ENCODE results near the gene ARF3.

ARF3 gene

DNA sequence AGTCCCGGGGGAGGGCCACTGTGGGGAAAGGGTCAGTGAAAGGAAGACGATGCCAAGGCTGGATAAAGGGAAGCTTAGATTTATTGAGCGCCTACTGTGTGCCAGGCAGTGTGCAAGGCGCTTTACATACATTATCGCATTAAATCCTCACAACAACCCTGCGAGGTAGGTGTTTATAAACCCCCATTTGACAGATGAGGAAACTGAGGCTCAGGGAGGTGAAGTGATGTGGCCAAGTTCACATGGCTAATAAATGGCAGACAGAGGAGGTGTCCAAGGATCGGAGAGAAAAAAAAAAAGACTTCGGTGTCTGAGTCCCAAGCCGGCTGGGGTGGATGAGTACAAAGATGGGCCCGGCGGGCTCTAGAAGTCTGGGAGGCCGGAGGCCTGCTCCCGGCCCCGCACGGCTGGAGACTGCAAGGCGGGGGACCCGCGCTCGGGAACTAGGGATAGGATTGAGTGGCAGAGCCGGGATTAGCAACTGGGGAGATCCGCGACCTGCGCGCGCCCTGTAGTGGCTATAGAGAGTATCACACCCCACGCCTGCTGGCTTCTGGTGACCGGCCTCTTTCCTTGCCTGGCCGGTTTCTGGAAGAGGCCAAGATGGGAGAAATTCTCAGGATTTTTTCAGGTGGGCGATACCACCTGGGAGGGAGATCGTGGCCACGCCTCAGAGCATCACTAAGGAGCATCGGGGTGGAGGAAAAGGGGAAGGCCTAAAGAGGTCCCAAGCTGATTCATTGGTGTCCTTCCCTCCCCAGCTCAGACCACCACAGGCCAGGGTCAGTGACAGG, 38.0 kb upstream of the ARF3 start:
- Histone ChIP-seq H3K4me1 (ENCODE audit: control insufficient read depth, insufficient read depth, low read depth, low read length) (peaks cover 31% of the 10 kb centered on the region), H3K4me2 (ENCODE audit: low read length, poor library complexity, severe bottlenecking) (peak overlapping the region; percentile 55), H2BK120ac (ENCODE audit: low read depth, low read length) (no peak overlapping the region), H3K4ac (ENCODE audit: low read depth in 1 of 2, low read length in 2 of 2) (no peak overlapping the region), H3K9ac (ENCODE audit: low read length) (peak overlapping the region; percentile 50), H2BK12ac (ENCODE audit: low read length in 2 of 2) (no peak overlapping the region), H3K14ac (ENCODE audit: low read length in 2 of 2) (no peak overlapping the region), H4K8ac (ENCODE audit: low read length) (no peak overlapping the region), H2AFZ (ENCODE audit: low read depth, low read length) (no peak overlapping the region), H3K79me1 (replicated peaks; ENCODE audit: low read length, poor library complexity, severe bottlenecking) (no peaks in the 10 kb centered on the region), H3K4me3 (ENCODE audit: insufficient read depth in 1 of 2, low read depth in 1 of 2, low read length in 2 of 2) (peak overlapping the region in 1 of 2 experiments; percentile 61), H3K9me3 (ENCODE audit: control insufficient read depth, low read length) (no peaks in the 10 kb centered on the region), H4K91ac (ENCODE audit: low read length) (no peak overlapping the region), H3K27ac (ENCODE audit: low read length, poor library complexity, severe bottlenecking) (no peak overlapping the region), H3K23ac (ENCODE audit: low read length in 2 of 2) (no peak overlapping the region), H2BK15ac (ENCODE audit: low read depth, poor library complexity, severe bottlenecking) (no peak overlapping the region), H2AK5ac (ENCODE audit: low read length, severe bottlenecking) (no peak overlapping the region), H3K27me3 (ENCODE audit: control insufficient read depth in 1 of 2, insufficient read depth in 1 of 2, low read length in 2 of 2) (peaks cover 55 to 62% of the 10 kb centered on the region in 2 experiments), H3K36me3 (ENCODE audit: control insufficient read depth in 1 of 2, insufficient read depth in 2 of 2, low read depth in 1 of 2, low read length in 2 of 2) (peaks cover 1 to 3% of the 10 kb centered on the region in 2 experiments), H2BK5ac (ENCODE audit: low read depth, low read length, poor library complexity, severe bottlenecking) (no peak overlapping the region), H3K18ac (ENCODE audit: low read depth in 1 of 2, low read length in 2 of 2) (no peak overlapping the region)
- 2% methylated on average over 27 of the region's 32 CpGs for WGBS
- DNase-seq, result peak; percentile 85

DNA sequence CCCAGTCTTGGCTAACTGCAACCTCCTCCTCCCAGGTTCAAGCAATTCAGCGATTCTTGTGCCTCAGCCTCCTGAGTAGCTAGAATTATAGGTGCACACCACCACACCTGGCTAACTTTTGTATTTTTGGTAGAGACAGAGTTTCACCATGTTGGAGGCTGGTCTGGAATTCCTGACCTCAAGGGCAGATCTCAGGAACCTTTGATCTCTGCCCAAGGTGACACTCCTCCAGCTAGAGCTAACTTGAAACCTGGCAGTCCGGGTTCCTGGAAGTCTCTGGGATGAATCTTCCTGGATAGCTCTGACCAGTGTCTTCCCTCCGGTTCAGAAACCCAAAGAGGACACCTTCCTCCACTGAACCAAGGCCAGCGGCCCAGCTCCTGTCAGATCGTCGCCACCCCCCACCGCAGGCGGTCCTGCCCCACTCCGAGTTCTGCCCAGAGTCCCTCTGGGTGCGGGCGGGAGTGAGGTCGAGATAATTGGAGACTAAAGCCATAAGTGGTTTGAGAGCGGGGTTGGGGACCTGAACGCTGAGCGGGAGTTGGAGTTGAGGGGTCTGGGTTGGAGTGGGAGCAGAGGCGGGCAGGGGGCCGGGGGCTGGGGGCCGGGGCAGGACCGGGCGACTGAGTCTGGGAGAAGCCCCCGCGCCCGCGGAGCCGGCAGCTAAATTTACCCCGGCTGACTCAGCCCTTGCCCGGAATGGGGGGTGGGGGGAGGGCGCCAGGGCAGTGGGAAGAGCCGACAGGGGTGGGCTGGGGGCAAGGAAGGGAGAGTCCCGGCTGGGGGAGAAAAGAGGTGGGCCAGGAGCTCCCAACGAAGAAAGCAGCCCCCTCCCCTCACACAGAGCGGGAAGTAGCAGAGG, 37.2 kb upstream of the ARF3 start:
- H3K9ac ChIP-seq (ENCODE audit: low read length), result peak overlapping the region; percentile 50
- no peak overlapping the region for H2BK12ac ChIP-seq (ENCODE audit: low read length in 2 of 2)
- no peak overlapping the region for H3K4me2 ChIP-seq (ENCODE audit: low read length, poor library complexity, severe bottlenecking)
- peaks cover 24% of the 10 kb centered on the region for H3K4me1 ChIP-seq (ENCODE audit: control insufficient read depth, insufficient read depth, low read depth, low read length)
- no peak overlapping the region for H2AFZ ChIP-seq (ENCODE audit: low read depth, low read length)
- no peak overlapping the region for H2BK120ac ChIP-seq (ENCODE audit: low read depth, low read length)
- no peak overlapping the region for H3K23ac ChIP-seq (ENCODE audit: low read length in 2 of 2)
- H3K4me3 ChIP-seq (ENCODE audit: insufficient read depth in 1 of 2, low read depth in 1 of 2, low read length in 2 of 2), result peak overlapping the region in 1 of 2 experiments; percentile 61
- H3K9me3 ChIP-seq (ENCODE audit: control insufficient read depth, low read length), result no peaks in the 10 kb centered on the region
- 19% methylated on average over 19 of the region's 32 CpGs for WGBS
- no peak overlapping the region for H4K91ac ChIP-seq (ENCODE audit: low read length)
- no peaks in the 10 kb centered on the region for H3K36me3 ChIP-seq (ENCODE audit: control insufficient read depth in 1 of 2, insufficient read depth in 2 of 2, low read depth in 1 of 2, low read length in 2 of 2)
- H3K14ac ChIP-seq (ENCODE audit: low read length in 2 of 2), result no peak overlapping the region
- no peak overlapping the region for H3K27ac ChIP-seq (ENCODE audit: low read length, poor library complexity, severe bottlenecking)
- no peak for DNase-seq
- no peak overlapping the region for H4K8ac ChIP-seq (ENCODE audit: low read length)
- no peak overlapping the region for H2BK15ac ChIP-seq (ENCODE audit: low read depth, poor library complexity, severe bottlenecking)
- no peak overlapping the region for H3K18ac ChIP-seq (ENCODE audit: low read depth in 1 of 2, low read length in 2 of 2)
- H3K79me1 ChIP-seq (replicated peaks; ENCODE audit: low read length, poor library complexity, severe bottlenecking), result no peaks in the 10 kb centered on the region
- no peak overlapping the region for H2AK5ac ChIP-seq (ENCODE audit: low read length, severe bottlenecking)
- no peak overlapping the region for H2BK5ac ChIP-seq (ENCODE audit: low read depth, low read length, poor library complexity, severe bottlenecking)
- no peak overlapping the region for H3K4ac ChIP-seq (ENCODE audit: low read depth in 1 of 2, low read length in 2 of 2)
- peaks cover 61 to 68% of the 10 kb centered on the region in 2 experiments for H3K27me3 ChIP-seq (ENCODE audit: control insufficient read depth in 1 of 2, insufficient read depth in 1 of 2, low read length in 2 of 2)

DNA sequence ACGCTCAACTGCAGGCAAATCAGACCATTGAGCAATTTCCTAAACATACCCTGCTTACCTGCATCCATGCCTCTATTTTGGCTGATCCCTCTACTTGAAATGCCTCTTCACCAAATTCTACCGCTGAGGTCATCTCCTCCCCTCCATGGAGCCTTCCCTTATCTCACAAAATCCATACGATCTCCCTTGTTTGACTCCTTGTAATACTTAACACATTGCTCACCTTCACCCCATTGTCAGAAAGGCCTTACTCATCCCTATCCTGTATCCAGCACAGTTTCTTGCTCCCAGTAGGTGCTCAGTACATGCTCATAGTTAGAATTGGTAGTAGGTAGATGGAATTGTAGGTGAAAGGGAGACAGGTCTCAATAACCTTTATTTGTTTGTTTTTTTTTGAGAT, 36.5 kb upstream of the ARF3 start:
- no peak overlapping the region for H3K9ac ChIP-seq (ENCODE audit: low read length)
- no peak for DNase-seq
- no peak overlapping the region for H3K23ac ChIP-seq (ENCODE audit: low read length in 2 of 2)
- H3K4me2 ChIP-seq (ENCODE audit: low read length, poor library complexity, severe bottlenecking), result no peak overlapping the region
- H2BK12ac ChIP-seq (ENCODE audit: low read length in 2 of 2), result no peak overlapping the region
- H2BK15ac ChIP-seq (ENCODE audit: low read depth, poor library complexity, severe bottlenecking), result no peak overlapping the region
- H3K4me1 ChIP-seq (ENCODE audit: control insufficient read depth, insufficient read depth, low read depth, low read length), result peaks cover 18% of the 10 kb centered on the region
- no peak overlapping the region for H2AFZ ChIP-seq (ENCODE audit: low read depth, low read length)
- no peak overlapping the region for H3K4ac ChIP-seq (ENCODE audit: low read depth in 1 of 2, low read length in 2 of 2)
- no peaks in the 10 kb centered on the region for H3K36me3 ChIP-seq (ENCODE audit: control insufficient read depth in 1 of 2, insufficient read depth in 2 of 2, low read depth in 1 of 2, low read length in 2 of 2)
- no peak overlapping the region for H4K91ac ChIP-seq (ENCODE audit: low read length)
- H3K9me3 ChIP-seq (ENCODE audit: control insufficient read depth, low read length), result no peaks in the 10 kb centered on the region
- H3K4me3 ChIP-seq (ENCODE audit: insufficient read depth in 1 of 2, low read depth in 1 of 2, low read length in 2 of 2), result no peak overlapping the region
- H3K18ac ChIP-seq (ENCODE audit: low read depth in 1 of 2, low read length in 2 of 2), result no peak overlapping the region
- no peak overlapping the region for H2BK120ac ChIP-seq (ENCODE audit: low read depth, low read length)
- no peak overlapping the region for H4K8ac ChIP-seq (ENCODE audit: low read length)
- no peak overlapping the region for H3K14ac ChIP-seq (ENCODE audit: low read length in 2 of 2)
- 67% methylated on average over 3 of the region's 3 CpGs for WGBS
- H3K27me3 ChIP-seq (ENCODE audit: control insufficient read depth in 1 of 2, insufficient read depth in 1 of 2, low read length in 2 of 2), result peaks cover 65 to 72% of the 10 kb centered on the region in 2 experiments
- no peak overlapping the region for H3K27ac ChIP-seq (ENCODE audit: low read length, poor library complexity, severe bottlenecking)
- H3K79me1 ChIP-seq (replicated peaks; ENCODE audit: low read length, poor library complexity, severe bottlenecking), result no peaks in the 10 kb centered on the region
- no peak overlapping the region for H2AK5ac ChIP-seq (ENCODE audit: low read length, severe bottlenecking)
- no peak overlapping the region for H2BK5ac ChIP-seq (ENCODE audit: low read depth, low read length, poor library complexity, severe bottlenecking)
